ENCODE data around the gene UQCC2. TPM values are rescaled to one million over a fixed set of nuclear protein-coding genes. Genes with fewer than 3 reads are reported as not detected.

The UQCC2 gene
- total RNA-seq, 1 donor from 2014 or later = 98.8 TPM

- no peak for DNase-seq (ENCODE audit: extremely low spot score, unreplicated experiment)
- H3K27ac Mint-ChIP-seq = no peak overlapping the region
- H3K27me3 Mint-ChIP-seq = peaks cover under 1% of the 10 kb centered on the region
- no peaks in the 10 kb centered on the region for H3K36me3 Mint-ChIP-seq
- no peaks in the 10 kb centered on the region for H3K9me3 Mint-ChIP-seq
- no peak overlapping the region for H3K4me3 Mint-ChIP-seq
- H3K4me1 Mint-ChIP-seq (ENCODE audit: unreplicated experiment) = peaks cover 30% of the 10 kb centered on the region
- TF ChIP-seq CTCF (conservative IDR thresholded peaks at IDR 0.05) = no peak
These were observed 30.6 kb upstream of the UQCC2 start for GRCh38 chr6:33742092-33742491.

- peaks cover 28% of the 10 kb centered on the region for H3K4me1 Mint-ChIP-seq (ENCODE audit: unreplicated experiment)
- no peak overlapping the region for H3K4me3 Mint-ChIP-seq
These were observed 29.3 kb upstream of the UQCC2 start for GRCh38 chr6:33740794-33741193.

GRCh38 chr6:33740204-33740608 lies 28.7 kb upstream of the UQCC2 start:
- Mint-ChIP-seq H3K4me1 (ENCODE audit: unreplicated experiment) (peaks cover 23% of the 10 kb centered on the region), H3K27ac (no peak overlapping the region), H3K27me3 (no peaks in the 10 kb centered on the region), H3K4me3 (no peak overlapping the region), H3K36me3 (no peaks in the 10 kb centered on the region), H3K9me3 (no peaks in the 10 kb centered on the region)
- TF ChIP-seq CTCF (conservative IDR thresholded peaks at IDR 0.05) = no peak
- no peak for DNase-seq (ENCODE audit: extremely low spot score, unreplicated experiment)

More at GRCh38 chr6:33740794-33741193, 29.3 kb upstream of the UQCC2 start:
- no peak for TF ChIP-seq CTCF (conservative IDR thresholded peaks at IDR 0.05)
- no peaks in the 10 kb centered on the region for H3K27me3 Mint-ChIP-seq
- H3K27ac Mint-ChIP-seq = no peak overlapping the region
- H3K36me3 Mint-ChIP-seq = no peaks in the 10 kb centered on the region
- DNase-seq (ENCODE audit: extremely low spot score, unreplicated experiment) = no peak
- no peaks in the 10 kb centered on the region for H3K9me3 Mint-ChIP-seq

- no peak for DNase-seq (ENCODE audit: extremely low spot score, unreplicated experiment)
- Mint-ChIP-seq H3K36me3 (no peaks in the 10 kb centered on the region), H3K27ac (no peak overlapping the region), H3K4me3 (no peak overlapping the region), H3K4me1 (ENCODE audit: unreplicated experiment) (peaks cover 19% of the 10 kb centered on the region), H3K9me3 (no peaks in the 10 kb centered on the region), H3K27me3 (no peaks in the 10 kb centered on the region)
- TF ChIP-seq CTCF (conservative IDR thresholded peaks at IDR 0.05) = no peak
These were observed 28.1 kb upstream of the UQCC2 start for GRCh38 chr6:33739571-33739970.

- no peak overlapping the region for H3K4me3 Mint-ChIP-seq
- H3K36me3 Mint-ChIP-seq = no peaks in the 10 kb centered on the region
- TF ChIP-seq CTCF (conservative IDR thresholded peaks at IDR 0.05) = no peak
- peaks cover 14% of the 10 kb centered on the region for H3K4me1 Mint-ChIP-seq (ENCODE audit: unreplicated experiment)
- no peak for DNase-seq (ENCODE audit: extremely low spot score, unreplicated experiment)
- no peak overlapping the region for H3K27ac Mint-ChIP-seq
- no peaks in the 10 kb centered on the region for H3K9me3 Mint-ChIP-seq
- no peaks in the 10 kb centered on the region for H3K27me3 Mint-ChIP-seq
These were observed 27.4 kb upstream of the UQCC2 start for GRCh38 chr6:33738879-33739278.

- Mint-ChIP-seq H3K4me1 (ENCODE audit: unreplicated experiment) (peaks cover 15% of the 10 kb centered on the region), H3K36me3 (no peaks in the 10 kb centered on the region), H3K4me3 (no peak overlapping the region), H3K27ac (no peak overlapping the region), H3K9me3 (no peaks in the 10 kb centered on the region), H3K27me3 (no peaks in the 10 kb centered on the region)
- TF ChIP-seq CTCF (conservative IDR thresholded peaks at IDR 0.05) = no peak
- DNase-seq (ENCODE audit: extremely low spot score, unreplicated experiment) = no peak
These were observed 26.7 kb upstream of the UQCC2 start for GRCh38 chr6:33738153-33738552.
